Mucosa of gallbladder (tissue), 1 donor: ENCODE results near the gene WSCD2. TPM values are rescaled to one million over a fixed set of nuclear protein-coding genes. Genes with fewer than 3 reads are reported as not detected.

ENCODE experiments used
- total RNA-seq: library from RNA; stranded (reverse); gene quantifications from one replicate; pipeline ENCODE4 v1.2.1, GENCODE V29; 2021
- donor health status: DM: no; HTN: no; CAD: no.

Gene WSCD2
- total RNA-seq, 1 donor from 2014 or later = 0.26 TPM

Other genes starting within 250 kb of the WSCD2 start
- 8.4 TPM for gene CMKLR1, start 210.0 kb downstream of the WSCD2 start, total RNA-seq